ENCODE measurements around the gene TBCD.

GRCh38 chr17:82963104-82963950 is 211.5 kb downstream of the TBCD start:
- TF ChIP-seq CTCF (IDR thresholded peaks at IDR 0.05; ENCODE audit: low read depth, low read length) (no peak), POLR2A (IDR thresholded peaks at IDR 0.05; ENCODE audit: extremely low read depth, insufficient read length) (no peak), MYC (IDR thresholded peaks at IDR 0.05; ENCODE audit: low read depth, low read length) (no peak)
- TF ChIP-seq, protein P1, sequence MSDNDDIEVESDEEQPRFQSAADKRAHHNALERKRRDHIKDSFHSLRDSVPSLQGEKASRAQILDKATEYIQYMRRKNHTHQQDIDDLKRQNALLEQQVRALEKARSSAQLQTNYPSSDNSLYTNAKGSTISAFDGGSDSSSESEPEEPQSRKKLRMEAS (IDR thresholded peaks at IDR 0.05; ENCODE audit: low read depth, low read length) = no peak

All from NB4 (cell line).